Tibial nerve (tissue), 4 donors: ENCODE data around the gene LTK. TPM values are rescaled to one million over a fixed set of nuclear protein-coding genes. Genes with fewer than 3 reads are reported as not detected.
A peak's percentile ranks its signal among the peaks of the same experiment; 100 is the strongest.

Experiments used
- DNase-seq, 2 donors: peaks; one replicate each; pipeline ENCODE4 v3.0.0-alpha.2; 2019; ENCODE audit warnings: low spot score in 2 of 2
- H3K27ac ChIP-seq, 4 donors: fragments of 200-600 bp; sonication (generic) in 3 of 4; one replicate each; pipeline ENCODE4 v1.5.1; 2017 to 2019; ENCODE audit warnings: mild to moderate bottlenecking in 1 of 4
- H3K27me3 ChIP-seq, 2 donors: fragments of 200-600 bp; sonication (generic) in 1 of 2; one replicate each; pipeline versions ENCODE4 v1.5.1 to v1.6.0; 2017 to 2019
- H3K36me3 ChIP-seq, 3 donors: fragments of 200-600 bp; sonication (generic); one replicate each; pipeline ENCODE4 v1.5.1; 2018 to 2019
- H3K4me1 ChIP-seq, 4 donors: fragments of 200-600 bp; sonication (generic) in 3 of 4; one replicate each; pipeline ENCODE4 v1.5.1; 2017 to 2019
- H3K4me3 ChIP-seq, 4 donors: fragments of 200-600 bp; sonication (generic) in 3 of 4; one replicate each; pipeline ENCODE4 v1.5.1; 2017 to 2019; ENCODE audit warnings: mild to moderate bottlenecking in 1 of 4, moderate library complexity in 1 of 4
- H3K9me3 ChIP-seq, 4 donors: fragments of 200-600 bp; sonication (generic) in 3 of 4; one replicate each; pipeline ENCODE4 v1.5.1; 2017 to 2019
- CTCF ChIP-seq, 5 experiments: fragments of 200-600 bp in 3 of 5; fragments of 450-650 bp in 2 of 5; sonication (generic) in 3 of 5; IDR thresholded peaks; one replicate each; pipeline ENCODE4 v1.5.1; 2016 to 2019; ENCODE audit warnings: antibody characterized with exemption in 5 of 5, mild to moderate bottlenecking in 3 of 5, moderate library complexity in 2 of 5
- EP300 ChIP-seq, 2 donors: sonication (generic); formaldehyde crosslinking; IDR thresholded peaks; one replicate each; pipeline ENCODE4 v1.6.1; 2017; ENCODE audit warnings: antibody characterized with exemption in 2 of 2, mild to moderate bottlenecking in 1 of 2
- POLR2A ChIP-seq, 2 donors: fragments of 450-650 bp; IDR thresholded peaks; one replicate each; pipeline ENCODE4 v1.6.1; 2017; ENCODE audit warnings: antibody characterized with exemption in 2 of 2, mild to moderate bottlenecking in 2 of 2, moderate library complexity in 2 of 2
- WGBS, 2 donors: methylation state at CpG; one replicate each; pipeline ENCODE4 v1.1.5; 2018; 5-methylcytosine and 5-hydroxymethylcytosine counted together
- total RNA-seq, 4 donors: library from RNA; depleted of rRNA; stranded (reverse); fragments of >200 nt; gene quantifications; one replicate each; pipeline ENCODE4 v1.1.0, GENCODE V29; 2016

LTK gene
- total RNA-seq, 4 donors from 2014 or later = 0.39 to 0.90 TPM; not detected in 2

- Histone ChIP-seq H3K27ac (no peak overlapping the region), H3K36me3 (no peaks in the 10 kb centered on the region), H3K4me1 (peaks cover 0 to 40% (median 30%) of the 10 kb centered on the region in 4 donors), H3K4me3 (no peak overlapping the region), H3K9me3 (no peaks in the 10 kb centered on the region), H3K27me3 (peaks cover 2 to 96% of the 10 kb centered on the region in 2 donors)
- WGBS, 2 donors = 90 to 93% methylated on average over 6 of the region's 6 CpGs
- TF ChIP-seq CTCF (IDR thresholded peaks at IDR 0.05) = no peak
- no peak for TF ChIP-seq EP300 (IDR thresholded peaks at IDR 0.05)
- no peak for TF ChIP-seq POLR2A (IDR thresholded peaks at IDR 0.05)
- no peak for DNase-seq
These were observed 14.3 kb downstream of the LTK start for GRCh38 chr15:41499109-41499851.

GRCh38 chr15:41498657-41499056 is 15.0 kb downstream of the LTK start:
- 82 to 86% methylated on average over 2 of the region's 2 CpGs for WGBS, 2 donors
- DNase-seq = no peak
- H3K36me3 ChIP-seq = no peaks in the 10 kb centered on the region
- peaks cover 0 to 44% (median 34%) of the 10 kb centered on the region in 4 donors for H3K4me1 ChIP-seq
- TF ChIP-seq EP300 (IDR thresholded peaks at IDR 0.05) = no peak
- TF ChIP-seq POLR2A (IDR thresholded peaks at IDR 0.05) = no peak
- TF ChIP-seq CTCF (IDR thresholded peaks at IDR 0.05) = no peak
- H3K9me3 ChIP-seq = no peaks in the 10 kb centered on the region
- H3K27me3 ChIP-seq = peaks cover 3 to 93% of the 10 kb centered on the region in 2 donors
- no peak overlapping the region for H3K27ac ChIP-seq
- H3K4me3 ChIP-seq = no peak overlapping the region

DNA sequence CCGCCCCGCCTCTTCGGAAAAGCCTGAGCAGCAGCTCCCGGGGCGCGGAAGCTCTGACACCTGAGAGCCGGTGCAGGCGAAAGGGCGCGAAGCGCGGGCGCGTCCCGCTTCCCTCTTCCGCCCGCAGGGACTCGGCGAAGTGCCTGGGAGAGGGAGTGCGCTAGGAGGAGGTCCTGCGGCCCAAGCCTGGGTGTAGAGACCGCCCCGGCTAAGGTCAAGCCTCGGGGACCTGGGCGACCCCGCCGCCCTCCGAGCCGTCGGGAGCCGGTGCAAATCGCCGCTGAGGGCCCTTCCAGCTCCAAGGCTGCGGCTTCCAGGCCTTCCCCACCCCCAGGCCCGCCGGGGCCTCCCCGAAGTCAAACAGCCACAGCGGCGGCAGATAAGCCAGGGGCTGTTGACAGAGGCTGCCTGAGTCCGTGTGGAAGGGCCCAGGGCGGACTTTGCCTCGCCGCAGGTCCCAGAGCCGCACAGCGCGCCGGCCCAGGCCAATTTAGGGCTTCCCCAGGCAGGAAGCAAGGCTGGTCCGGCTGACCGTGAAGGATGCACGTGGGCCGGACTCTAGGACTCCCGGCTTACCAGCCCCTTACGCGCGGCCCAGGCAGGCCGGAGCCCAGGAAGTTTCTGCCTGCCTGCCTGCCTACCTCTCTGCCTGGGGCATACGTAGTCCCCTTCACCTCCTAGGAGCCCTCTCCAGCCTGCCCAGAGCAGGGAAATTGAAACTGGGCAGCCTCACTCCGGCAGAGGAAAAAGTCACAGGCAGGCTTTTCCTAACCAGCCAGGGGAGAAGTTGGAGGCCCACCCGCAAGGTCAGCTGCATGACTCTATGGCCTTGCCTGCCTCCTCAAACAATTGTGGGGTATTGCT is 17.7 kb downstream of the LTK start:
- TF ChIP-seq CTCF (IDR thresholded peaks at IDR 0.05) = no peak
- no peak for TF ChIP-seq POLR2A (IDR thresholded peaks at IDR 0.05)
- no peak for TF ChIP-seq EP300 (IDR thresholded peaks at IDR 0.05)
- WGBS, 2 donors = 46 to 57% methylated on average over 26 to 43 of the region's 59 CpGs

GRCh38 chr15:41494922-41495735 is 18.5 kb downstream of the LTK start:
- H3K9me3 ChIP-seq = no peaks in the 10 kb centered on the region
- H3K4me1 ChIP-seq = peaks cover 0 to 35% (median 29%) of the 10 kb centered on the region in 4 donors
- DNase-seq = no peak
- no peaks in the 10 kb centered on the region for H3K36me3 ChIP-seq
- TF ChIP-seq EP300 (IDR thresholded peaks at IDR 0.05) = no peak
- TF ChIP-seq CTCF (IDR thresholded peaks at IDR 0.05) = no peak
- no peak for TF ChIP-seq POLR2A (IDR thresholded peaks at IDR 0.05)
- peaks cover 3 to 91% of the 10 kb centered on the region in 2 donors for H3K27me3 ChIP-seq
- peak overlapping the region in 3 of 4 donors; percentile 28 to 73 (median 69) for H3K4me3 ChIP-seq
- H3K27ac ChIP-seq = peak overlapping the region in 1 of 4 donors; percentile 55
- 5 to 6% methylated on average over 54 to 58 of the region's 60 CpGs for WGBS, 2 donors

More for the DNA sequence above, 17.7 kb downstream of the LTK start:
- peak overlapping the region in 2 of 4 donors; percentile 22 to 69 for H3K4me3 ChIP-seq
- peak overlapping the region in 1 of 4 donors; percentile 52 for H3K27ac ChIP-seq
- peaks cover 3 to 91% of the 10 kb centered on the region in 2 donors for H3K27me3 ChIP-seq
- H3K4me1 ChIP-seq = peaks cover 0 to 35% (median 29%) of the 10 kb centered on the region in 4 donors
- H3K36me3 ChIP-seq = no peaks in the 10 kb centered on the region
- no peak for DNase-seq
- no peaks in the 10 kb centered on the region for H3K9me3 ChIP-seq
